ENCODE results near the gene XRCC1.

The XRCC1 gene

GRCh38 chr19:43609872-43610271 is 34.5 kb upstream of the XRCC1 start (continued):
- TF ChIP-seq ZNF518A (tag by site-specific recombination; conservative IDR thresholded peaks at IDR 0.05; ENCODE audit: low read depth) = no peak
- TF ChIP-seq ZNF521 (tag by site-specific recombination; IDR thresholded peaks at IDR 0.05) = no peak
- no peak for TF ChIP-seq ZNF510 (tag by site-specific recombination; IDR thresholded peaks at IDR 0.05; ENCODE audit: insufficient replicate concordance)
- TF ChIP-seq ZNF132 (tag by site-specific recombination; IDR thresholded peaks at IDR 0.05; ENCODE audit: borderline replicate concordance) = no peak
- no peak for TF ChIP-seq GLI2 (tag by site-specific recombination; IDR thresholded peaks at IDR 0.05; ENCODE audit: borderline replicate concordance, low read depth)
- no peak for TF ChIP-seq ZNF133 (tag by site-specific recombination; IDR thresholded peaks at IDR 0.05)
- peak; percentile 55 for TF ChIP-seq WT1 (tag by site-specific recombination; IDR thresholded peaks at IDR 0.05)
- no peak for TF ChIP-seq ZNF138 (tag by site-specific recombination; IDR thresholded peaks at IDR 0.05; ENCODE audit: borderline replicate concordance)
- TF ChIP-seq ZNF121 (tag by site-specific recombination; IDR thresholded peaks at IDR 0.05) = no peak
- no peak for TF ChIP-seq ZNF530 (tag by site-specific recombination; IDR thresholded peaks at IDR 0.05; ENCODE audit: low read depth)
- no peak for TF ChIP-seq ZNF658 (tag by site-specific recombination; IDR thresholded peaks at IDR 0.05)
- no peak for TF ChIP-seq ZNF449 (tag by site-specific recombination; IDR thresholded peaks at IDR 0.05)
- TF ChIP-seq KLF1 (tag by site-specific recombination; IDR thresholded peaks at IDR 0.05) = peak; percentile 91
- 0 out of 2 replicates have a peak, but pooled peaks have one; percentile 20 for TF ChIP-seq ZBTB6 (tag by site-specific recombination; IDR thresholded peaks at IDR 0.05)
- no peak for TF ChIP-seq ZNF16 (tag by site-specific recombination; IDR thresholded peaks at IDR 0.05; ENCODE audit: low read depth)

GRCh38 chr19:43607238-43608205 is 32.2 kb upstream of the XRCC1 start:
- Histone ChIP-seq H3K27ac (ENCODE audit: extremely low read depth, low read depth, low read length) (peak overlapping the region; percentile 58), H3K9me3 (ENCODE audit: control insufficient read depth, insufficient read depth, low read depth, low read length) (no peaks in the 10 kb centered on the region), H3K4me3 (ENCODE audit: low read depth, low read length) (no peak overlapping the region), H3K36me3 (ENCODE audit: control insufficient read depth in 2 of 2, insufficient read depth in 1 of 2, low read length in 2 of 2) (peaks cover 44 to 75% of the 10 kb centered on the region in 2 experiments), H3K4me1 (ENCODE audit: control insufficient read depth, insufficient read depth, low read length) (peaks cover 28% of the 10 kb centered on the region)
- CTCF ChIA-PET = interaction anchor here (1.0 to 3.1 kb wide), 5 partner anchors 44 to 138 kb away, joined by 3 to 11 read pairs (median 4); no protein-coding TSS in a partner anchor
- POLR2A ChIA-PET = interaction anchor here (0.6 to 3.4 kb wide), 3 partner anchors 11 to 14 kb away, joined by 3 to 19 read pairs (median 4); partner anchors contain the start of genes IRGQ and ZNF576
- TF ChIP-seq ZNF585B (tag by site-specific recombination; IDR thresholded peaks at IDR 0.05) = no peak
- TF ChIP-seq ZSCAN4 (tag by site-specific recombination; IDR thresholded peaks at IDR 0.05) = peak; percentile 97
- no peak for TF ChIP-seq ZNF658 (tag by site-specific recombination; IDR thresholded peaks at IDR 0.05)
- TF ChIP-seq ZNF654 (tag by site-specific recombination; IDR thresholded peaks at IDR 0.05; ENCODE audit: low read depth) = no peak
- no peak for TF ChIP-seq ZNF707 (tag by site-specific recombination; IDR thresholded peaks at IDR 0.05)
- TF ChIP-seq ZNF837 (tag by site-specific recombination; IDR thresholded peaks at IDR 0.05) = no peak
- no peak for TF ChIP-seq ZNF692 (tag by site-specific recombination; IDR thresholded peaks at IDR 0.05)
- TF ChIP-seq SP2 (tag by site-specific recombination; IDR thresholded peaks at IDR 0.05) = peak; percentile 50
- TF ChIP-seq KLF7 (tag by site-specific recombination; IDR thresholded peaks at IDR 0.05; ENCODE audit: borderline replicate concordance) = 0 out of 2 replicates have a peak, but pooled peaks have one; percentile 36
- TF ChIP-seq ZNF266 (tag by site-specific recombination; IDR thresholded peaks at IDR 0.05; ENCODE audit: low read depth) = 0 out of 2 replicates have a peak, but pooled peaks have one; percentile 12

All from HEK293 (cell line).